Measurements from ENCODE around the gene SLC1A2. TPM values are rescaled to one million over a fixed set of nuclear protein-coding genes. Genes with fewer than 3 reads are reported as not detected.

The SLC1A2 gene
- total and polyA plus RNA-seq, 2 donors, result 0.38 to 0.71 TPM

GRCh38 chr11:35281169-35281688 is 138.1 kb downstream of the SLC1A2 start:
- DNase-seq (ENCODE audit: low read depth in 6 of 9, low spot score in 9 of 9), result no peak
- Histone ChIP-seq H3K27me3 (ENCODE audit: control insufficient read depth in 2 of 2, insufficient read depth in 1 of 2, low read length in 1 of 2) (no peaks in the 10 kb centered on the region), H3K4me3 (ENCODE audit: low read length in 2 of 2) (no peak overlapping the region), H3K9me3 (ENCODE audit: control insufficient read depth in 2 of 2, insufficient read depth in 1 of 2, low read length in 1 of 2) (no peaks in the 10 kb centered on the region), H3K4me1 (ENCODE audit: control insufficient read depth in 2 of 2, insufficient read depth in 2 of 2, low read length in 2 of 2) (peaks cover 0 to 5% of the 10 kb centered on the region in 2 donors), H3K36me3 (ENCODE audit: control insufficient read depth in 2 of 2, insufficient read depth in 2 of 2, low read length in 1 of 2) (no peaks in the 10 kb centered on the region), H3K27ac (ENCODE audit: low read depth in 1 of 2, low read length in 1 of 2) (no peak overlapping the region)
- 96% methylated on average over 5 of the region's 5 CpGs for WGBS

GRCh38 chr11:35280727-35281126 is 138.6 kb downstream of the SLC1A2 start:
- Histone ChIP-seq H3K27ac (ENCODE audit: low read depth in 1 of 2, low read length in 1 of 2) (no peak overlapping the region), H3K4me1 (ENCODE audit: control insufficient read depth in 2 of 2, insufficient read depth in 2 of 2, low read length in 2 of 2) (peaks cover 0 to 9% of the 10 kb centered on the region in 2 donors), H3K27me3 (ENCODE audit: control insufficient read depth in 2 of 2, insufficient read depth in 1 of 2, low read length in 1 of 2) (no peaks in the 10 kb centered on the region), H3K9me3 (ENCODE audit: control insufficient read depth in 2 of 2, insufficient read depth in 1 of 2, low read length in 1 of 2) (no peaks in the 10 kb centered on the region), H3K4me3 (ENCODE audit: low read length in 2 of 2) (no peak overlapping the region), H3K36me3 (ENCODE audit: control insufficient read depth in 2 of 2, insufficient read depth in 2 of 2, low read length in 1 of 2) (no peaks in the 10 kb centered on the region)
- 98% methylated on average over 7 of the region's 7 CpGs for WGBS
- no peak for DNase-seq (ENCODE audit: low read depth in 6 of 9, low spot score in 9 of 9)

- H3K27me3 ChIP-seq (ENCODE audit: control insufficient read depth in 2 of 2, insufficient read depth in 1 of 2, low read length in 1 of 2), result no peaks in the 10 kb centered on the region
- 97% methylated on average over 2 of the region's 2 CpGs for WGBS
- no peak overlapping the region for H3K4me3 ChIP-seq (ENCODE audit: low read length in 2 of 2)
- H3K27ac ChIP-seq (ENCODE audit: low read depth in 1 of 2, low read length in 1 of 2), result no peak overlapping the region
- no peaks in the 10 kb centered on the region for H3K36me3 ChIP-seq (ENCODE audit: control insufficient read depth in 2 of 2, insufficient read depth in 2 of 2, low read length in 1 of 2)
- peaks cover 0 to 19% of the 10 kb centered on the region in 2 donors for H3K4me1 ChIP-seq (ENCODE audit: control insufficient read depth in 2 of 2, insufficient read depth in 2 of 2, low read length in 2 of 2)
- no peak for DNase-seq (ENCODE audit: low read depth in 6 of 9, low spot score in 9 of 9)
- H3K9me3 ChIP-seq (ENCODE audit: control insufficient read depth in 2 of 2, insufficient read depth in 1 of 2, low read length in 1 of 2), result no peaks in the 10 kb centered on the region
These were observed 141.5 kb downstream of the SLC1A2 start for GRCh38 chr11:35277827-35278226.

GRCh38 chr11:35276396-35277145 is 142.8 kb downstream of the SLC1A2 start:
- Histone ChIP-seq H3K36me3 (ENCODE audit: control insufficient read depth in 2 of 2, insufficient read depth in 2 of 2, low read length in 1 of 2) (no peaks in the 10 kb centered on the region), H3K4me1 (ENCODE audit: control insufficient read depth in 2 of 2, insufficient read depth in 2 of 2, low read length in 2 of 2) (peaks cover 2 to 27% of the 10 kb centered on the region in 2 donors), H3K9me3 (ENCODE audit: control insufficient read depth in 2 of 2, insufficient read depth in 1 of 2, low read length in 1 of 2) (no peaks in the 10 kb centered on the region), H3K27me3 (ENCODE audit: control insufficient read depth in 2 of 2, insufficient read depth in 1 of 2, low read length in 1 of 2) (no peaks in the 10 kb centered on the region), H3K27ac (ENCODE audit: low read depth in 1 of 2, low read length in 1 of 2) (peak overlapping the region; percentile 20 to 90), H3K4me3 (ENCODE audit: low read length in 2 of 2) (no peak overlapping the region)
- WGBS, result 88% methylated on average over 2 of the region's 2 CpGs
- peak in 8 of 9 donors; percentile 32 to 83 (median 53) for DNase-seq (ENCODE audit: low read depth in 6 of 9, low spot score in 9 of 9)

GRCh38 chr11:35275786-35276170 is 143.6 kb downstream of the SLC1A2 start:
- H3K9me3 ChIP-seq (ENCODE audit: control insufficient read depth in 2 of 2, insufficient read depth in 1 of 2, low read length in 1 of 2), result no peaks in the 10 kb centered on the region
- peak overlapping the region; percentile 46 to 90 for H3K27ac ChIP-seq (ENCODE audit: low read depth in 1 of 2, low read length in 1 of 2)
- DNase-seq (ENCODE audit: low read depth in 6 of 9, low spot score in 9 of 9), result no peak
- peaks cover 2 to 27% of the 10 kb centered on the region in 2 donors for H3K4me1 ChIP-seq (ENCODE audit: control insufficient read depth in 2 of 2, insufficient read depth in 2 of 2, low read length in 2 of 2)
- no peak overlapping the region for H3K4me3 ChIP-seq (ENCODE audit: low read length in 2 of 2)
- WGBS, result 98% methylated on average over 1 of the region's 1 CpG
- H3K36me3 ChIP-seq (ENCODE audit: control insufficient read depth in 2 of 2, insufficient read depth in 2 of 2, low read length in 1 of 2), result no peaks in the 10 kb centered on the region
- H3K27me3 ChIP-seq (ENCODE audit: control insufficient read depth in 2 of 2, insufficient read depth in 1 of 2, low read length in 1 of 2), result no peaks in the 10 kb centered on the region

- Histone ChIP-seq H3K27me3 (ENCODE audit: control insufficient read depth in 2 of 2, insufficient read depth in 1 of 2, low read length in 1 of 2) (no peaks in the 10 kb centered on the region), H3K36me3 (ENCODE audit: control insufficient read depth in 2 of 2, insufficient read depth in 2 of 2, low read length in 1 of 2) (no peaks in the 10 kb centered on the region), H3K27ac (ENCODE audit: low read depth in 1 of 2, low read length in 1 of 2) (peak overlapping the region; percentile 56 to 90), H3K4me3 (ENCODE audit: low read length in 2 of 2) (no peak overlapping the region), H3K4me1 (ENCODE audit: control insufficient read depth in 2 of 2, insufficient read depth in 2 of 2, low read length in 2 of 2) (peaks cover 2 to 27% of the 10 kb centered on the region in 2 donors), H3K9me3 (ENCODE audit: control insufficient read depth in 2 of 2, insufficient read depth in 1 of 2, low read length in 1 of 2) (no peaks in the 10 kb centered on the region)
- DNase-seq (ENCODE audit: low read depth in 6 of 9, low spot score in 9 of 9), result peak in 1 of 9 donors; percentile 22
- 84% methylated on average over 6 of the region's 6 CpGs for WGBS
These were observed 144.2 kb downstream of the SLC1A2 start for GRCh38 chr11:35274909-35275785.

- Histone ChIP-seq H3K27ac (ENCODE audit: low read depth in 1 of 2, low read length in 1 of 2) (peak overlapping the region in 1 of 2 donors; percentile 13), H3K27me3 (ENCODE audit: control insufficient read depth in 2 of 2, insufficient read depth in 1 of 2, low read length in 1 of 2) (no peaks in the 10 kb centered on the region), H3K36me3 (ENCODE audit: control insufficient read depth in 2 of 2, insufficient read depth in 2 of 2, low read length in 1 of 2) (no peaks in the 10 kb centered on the region), H3K4me1 (ENCODE audit: control insufficient read depth in 2 of 2, insufficient read depth in 2 of 2, low read length in 2 of 2) (peaks cover 2 to 27% of the 10 kb centered on the region in 2 donors), H3K4me3 (ENCODE audit: low read length in 2 of 2) (no peak overlapping the region), H3K9me3 (ENCODE audit: control insufficient read depth in 2 of 2, insufficient read depth in 1 of 2, low read length in 1 of 2) (no peaks in the 10 kb centered on the region)
- WGBS, result 50% methylated on average over 5 of the region's 5 CpGs
- DNase-seq (ENCODE audit: low read depth in 6 of 9, low spot score in 9 of 9), result peak in 2 of 9 donors; percentile 31 to 57
These were observed 146.9 kb downstream of the SLC1A2 start for GRCh38 chr11:35272391-35272902.

GRCh38 chr11:35271031-35271430 is 148.3 kb downstream of the SLC1A2 start:
- Histone ChIP-seq H3K4me1 (ENCODE audit: control insufficient read depth in 2 of 2, insufficient read depth in 2 of 2, low read length in 2 of 2) (peaks cover 2 to 20% of the 10 kb centered on the region in 2 donors), H3K27ac (ENCODE audit: low read depth in 1 of 2, low read length in 1 of 2) (no peak overlapping the region), H3K36me3 (ENCODE audit: control insufficient read depth in 2 of 2, insufficient read depth in 2 of 2, low read length in 1 of 2) (no peaks in the 10 kb centered on the region), H3K4me3 (ENCODE audit: low read length in 2 of 2) (no peak overlapping the region), H3K9me3 (ENCODE audit: control insufficient read depth in 2 of 2, insufficient read depth in 1 of 2, low read length in 1 of 2) (no peaks in the 10 kb centered on the region), H3K27me3 (ENCODE audit: control insufficient read depth in 2 of 2, insufficient read depth in 1 of 2, low read length in 1 of 2) (no peaks in the 10 kb centered on the region)
- no peak for DNase-seq (ENCODE audit: low read depth in 6 of 9, low spot score in 9 of 9)
- 97% methylated on average over 3 of the region's 3 CpGs for WGBS
